PC-9 (cell line): ENCODE measurements around the gene NT5M. TPM values are rescaled to one million over a fixed set of nuclear protein-coding genes. Genes with fewer than 3 reads are reported as not detected.

Experiments
- BruUV-seq: library from RNA; stranded (reverse); fragments of 400-500 nt; replicated peaks from 2 replicates; lab custom pipeline; 2021; lab: Mats Ljungman, UMichigan
- CTCF ChIA-PET: fragments of 300-600 bp; sonication (Branson Sonifier 250); formaldehyde crosslinking; loops from one replicate; lab custom pipeline; 2022; ENCODE audit warnings: antibody characterized with exemption; lab: Charles Lee
- POLR2A ChIA-PET: fragments of 300-600 bp; sonication (Branson Sonifier 250); formaldehyde crosslinking; loops from one replicate; lab custom pipeline; 2022; ENCODE audit warnings: antibody characterized with exemption; ENCODE audit not compliant: unreplicated experiment; lab: Charles Lee
- DNase-seq, 2 experiments: peaks; one replicate each; pipeline versions ENCODE4 v3.0.0 to v3.0.0-alpha.2; 2015 to 2022; ENCODE audit warnings: mixed read lengths in 1 of 2
- H2AFZ ChIP-seq: fragments of 200-600 bp; sonication (generic); 2 replicates; pipeline ENCODE4 v1.8.1; 2017; ENCODE audit warnings: antibody characterized with exemption
- H3F3A ChIP-seq: fragments of 200-600 bp; sonication (generic); 2 replicates; pipeline ENCODE4 v1.8.1; 2017; ENCODE audit warnings: antibody characterized with exemption, mild to moderate bottlenecking, low read depth; ENCODE audit not compliant: insufficient read depth
- H3K27ac ChIP-seq: fragments of 200-600 bp; sonication (generic); 2 replicates; pipeline ENCODE4 v1.6.1; 2016; ENCODE audit warnings: mixed run types
- H3K27me3 ChIP-seq: fragments of 200-600 bp; sonication (generic); 2 replicates; pipeline ENCODE4 v1.6.1; 2016; ENCODE audit warnings: low read depth, mixed run types; ENCODE audit not compliant: insufficient read depth
- H3K36me3 ChIP-seq: fragments of 200-600 bp; sonication (generic); 2 replicates; pipeline ENCODE4 v1.6.1; 2016; ENCODE audit warnings: low read depth, mixed run types
- H3K4me1 ChIP-seq: fragments of 200-600 bp; sonication (generic); replicated peaks from 2 replicates; pipeline ENCODE4 v1.6.1; 2016; ENCODE audit warnings: mixed run types; ENCODE audit not compliant: insufficient read depth
- H3K4me2 ChIP-seq: fragments of 200-600 bp; sonication (generic); 2 replicates; pipeline ENCODE4 v1.6.1; 2017; ENCODE audit warnings: mixed run types
- H3K4me3 ChIP-seq: fragments of 200-600 bp; sonication (generic); 2 replicates; pipeline ENCODE4 v1.6.1; 2016; ENCODE audit warnings: mixed run types
- H3K79me2 ChIP-seq: fragments of 200-600 bp; sonication (generic); 2 replicates; pipeline ENCODE4 v1.6.1; 2017; ENCODE audit warnings: low read depth, mixed run types
- H3K9me2 ChIP-seq: fragments of 200-600 bp; sonication (generic); 2 replicates; pipeline ENCODE4 v1.8.1; 2017; ENCODE audit warnings: mild to moderate bottlenecking; ENCODE audit not compliant: insufficient read depth
- H3K9me3 ChIP-seq: fragments of 200-600 bp; sonication (generic); 2 replicates; pipeline ENCODE4 v1.8.1; 2016; ENCODE audit warnings: low read depth; ENCODE audit not compliant: insufficient read depth
- H4K20me1 ChIP-seq: fragments of 200-600 bp; sonication (generic); 2 replicates; pipeline ENCODE4 v1.8.1; 2017; ENCODE audit not compliant: insufficient read depth
- EZH2 ChIP-seq: fragments of 200-600 bp; sonication (generic); IDR thresholded peaks from 2 replicates; pipeline ENCODE4 v1.8.0; 2017; ENCODE audit warnings: antibody characterized with exemption, low read depth
- intact Hi-C: fragments of 100-400 bp; cut with micrococcal nuclease; formaldehyde crosslinking; loops from one replicate; pipeline ENCODE4 v1.10.0; 2022; ENCODE audit not compliant: unreplicated experiment
- total RNA-seq: library from RNA; stranded (reverse); gene quantifications from 2 replicates; pipeline ENCODE4 v1.2.3, GENCODE V29; 2021
- TF ChIP-seq, protein P1 (sequence below): fragments of 200-600 bp; sonication (generic); conservative IDR thresholded peaks from 2 replicates; pipeline ENCODE4 v1.6.1; 2017; ENCODE audit warnings: mixed run types, antibody characterized with exemption, mild to moderate bottlenecking, moderate library complexity

The NT5M gene
- total RNA-seq, 1 experiment from 2014 or later = 6.2 TPM

GRCh38 chr17:17321356-17322025, 18.3 kb downstream of the NT5M start:
- BruUV-seq = no TSS peak
- CTCF ChIA-PET = no interaction called here
- no peak for TF ChIP-seq EZH2
- TF ChIP-seq, protein P1, sequence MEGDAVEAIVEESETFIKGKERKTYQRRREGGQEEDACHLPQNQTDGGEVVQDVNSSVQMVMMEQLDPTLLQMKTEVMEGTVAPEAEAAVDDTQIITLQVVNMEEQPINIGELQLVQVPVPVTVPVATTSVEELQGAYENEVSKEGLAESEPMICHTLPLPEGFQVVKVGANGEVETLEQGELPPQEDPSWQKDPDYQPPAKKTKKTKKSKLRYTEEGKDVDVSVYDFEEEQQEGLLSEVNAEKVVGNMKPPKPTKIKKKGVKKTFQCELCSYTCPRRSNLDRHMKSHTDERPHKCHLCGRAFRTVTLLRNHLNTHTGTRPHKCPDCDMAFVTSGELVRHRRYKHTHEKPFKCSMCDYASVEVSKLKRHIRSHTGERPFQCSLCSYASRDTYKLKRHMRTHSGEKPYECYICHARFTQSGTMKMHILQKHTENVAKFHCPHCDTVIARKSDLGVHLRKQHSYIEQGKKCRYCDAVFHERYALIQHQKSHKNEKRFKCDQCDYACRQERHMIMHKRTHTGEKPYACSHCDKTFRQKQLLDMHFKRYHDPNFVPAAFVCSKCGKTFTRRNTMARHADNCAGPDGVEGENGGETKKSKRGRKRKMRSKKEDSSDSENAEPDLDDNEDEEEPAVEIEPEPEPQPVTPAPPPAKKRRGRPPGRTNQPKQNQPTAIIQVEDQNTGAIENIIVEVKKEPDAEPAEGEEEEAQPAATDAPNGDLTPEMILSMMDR = no peak

DNA sequence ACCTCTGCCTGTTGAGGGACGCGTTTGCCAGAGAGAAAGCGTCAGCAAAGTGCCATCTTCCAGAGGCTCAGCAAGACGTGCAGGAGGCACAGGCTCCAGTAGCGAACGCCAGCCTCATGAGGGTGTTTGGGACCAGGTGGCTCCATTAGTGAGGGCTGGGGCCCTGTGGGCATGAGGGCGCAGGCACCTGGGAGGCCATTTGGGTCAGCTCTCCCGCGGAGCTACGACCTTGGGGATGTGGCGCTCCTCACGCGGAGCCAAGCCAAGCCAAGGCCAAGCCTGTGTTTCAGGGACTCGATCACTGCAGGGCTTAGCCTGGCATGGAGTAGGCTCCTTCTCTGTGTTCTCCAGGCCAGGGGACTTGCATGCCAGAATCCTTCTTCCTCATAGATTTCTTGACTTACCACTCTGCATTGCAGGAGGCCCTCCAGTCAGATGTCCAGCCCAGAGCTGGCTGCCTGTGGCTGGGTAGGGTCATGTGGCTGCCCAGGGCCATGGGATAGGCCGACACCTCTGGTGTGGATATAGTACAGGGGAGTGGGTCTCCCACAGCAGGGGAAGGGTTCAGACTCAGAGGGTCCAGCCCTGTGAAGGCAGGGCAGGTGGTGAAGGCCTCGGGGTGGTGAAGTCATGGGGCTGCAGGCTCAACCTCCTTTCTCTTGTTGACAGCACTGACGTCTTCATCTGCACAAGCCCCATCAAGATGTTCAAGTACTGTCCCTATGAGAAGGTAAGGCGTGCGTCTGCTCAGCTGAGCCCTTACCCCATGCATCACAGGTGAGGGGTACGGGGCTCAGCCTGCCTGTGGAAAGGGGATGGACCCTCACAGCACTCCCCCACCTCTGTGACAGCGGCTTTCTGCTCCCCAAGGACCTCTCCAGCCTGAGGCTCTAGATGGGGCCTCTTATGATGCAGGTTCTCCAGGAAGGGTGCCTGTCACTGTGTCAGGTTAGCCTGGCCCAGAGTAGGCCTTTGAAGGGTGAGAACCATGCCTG, 19.6 kb downstream of the NT5M start:
- CTCF ChIA-PET = no interaction called here
- intact Hi-C loops = no loop called here
- no TSS peak for BruUV-seq
- Histone ChIP-seq H2AFZ (no peak overlapping the region), H3K4me3 (no peak overlapping the region), H3F3A (no peaks in the 10 kb centered on the region), H3K27ac (no peak overlapping the region), H3K4me1 (no peaks in the 10 kb centered on the region), H3K9me3 (no peaks in the 10 kb centered on the region), H3K27me3 (no peaks in the 10 kb centered on the region), H4K20me1 (no peaks in the 10 kb centered on the region), H3K36me3 (no peaks in the 10 kb centered on the region), H3K9me2 (no peaks in the 10 kb centered on the region), H3K79me2 (no peaks in the 10 kb centered on the region), H3K4me2 (no peak overlapping the region)
- DNase-seq = no peak
- POLR2A ChIA-PET = no interaction called here
- TF ChIP-seq, protein P1 = no peak
- no peak for TF ChIP-seq EZH2

More at GRCh38 chr17:17321356-17322025, 18.3 kb downstream of the NT5M start:
- H3F3A ChIP-seq = no peaks in the 10 kb centered on the region
- H4K20me1 ChIP-seq = no peaks in the 10 kb centered on the region
- no peak for DNase-seq
- no peak overlapping the region for H3K4me3 ChIP-seq
- no peak overlapping the region for H3K27ac ChIP-seq
- H3K9me2 ChIP-seq = no peaks in the 10 kb centered on the region
- no peak overlapping the region for H3K4me2 ChIP-seq
- no peaks in the 10 kb centered on the region for H3K36me3 ChIP-seq
- no peaks in the 10 kb centered on the region for H3K79me2 ChIP-seq
- H3K27me3 ChIP-seq = no peaks in the 10 kb centered on the region
- H3K4me1 ChIP-seq = no peaks in the 10 kb centered on the region
- POLR2A ChIA-PET = no interaction called here
- H3K9me3 ChIP-seq = no peaks in the 10 kb centered on the region
- intact Hi-C loops = no loop called here
- H2AFZ ChIP-seq = no peak overlapping the region

- Histone ChIP-seq H3K9me2 (no peaks in the 10 kb centered on the region), H4K20me1 (no peaks in the 10 kb centered on the region), H3K79me2 (no peaks in the 10 kb centered on the region), H3K27ac (no peak overlapping the region), H3K4me2 (no peak overlapping the region), H3F3A (no peaks in the 10 kb centered on the region), H3K4me1 (no peaks in the 10 kb centered on the region), H3K9me3 (no peaks in the 10 kb centered on the region), H3K27me3 (no peaks in the 10 kb centered on the region), H3K4me3 (no peak overlapping the region), H2AFZ (no peak overlapping the region), H3K36me3 (no peaks in the 10 kb centered on the region)
- no peak for DNase-seq
- ChIA-PET CTCF (no interaction called here), POLR2A (no interaction called here)
- BruUV-seq = no TSS peak
- TF ChIP-seq, protein P1 = no peak
- no peak for TF ChIP-seq EZH2
- intact Hi-C loops = no loop called here
Measured at GRCh38 chr17:17324616-17325015, 21.4 kb downstream of the NT5M start.
